HEK293 (cell line): Measurements from ENCODE around the gene HSPG2.
A peak's percentile ranks its signal among the peaks of the same experiment; 100 is the strongest.

Experiments used
- CTCF ChIA-PET: fragments of 350-600 bp; formaldehyde crosslinking; extraction: SDS; loops from one replicate; lab custom pipeline; 2021; ENCODE audit warnings: antibody characterized with exemption; lab: Yijun Ruan, JAX
- POLR2A ChIA-PET: fragments of 300-600 bp; formaldehyde crosslinking; extraction: SDS; loops from one replicate; lab custom pipeline; 2020; ENCODE audit warnings: antibody characterized with exemption, inconsistent platforms; lab: Yijun Ruan, JAX
- H3K27ac ChIP-seq: fragments of 200-500 bp; sonication (Bioruptor generic); 2 replicates; pipeline ENCODE4 v1.5.1; 2014; ENCODE audit warnings: low read depth, low read length, control low read depth, inconsistent platforms; ENCODE audit errors: extremely low read depth
- H3K36me3 ChIP-seq, 2 experiments: fragments of 200-500 bp in 1 of 2; sonication (Bioruptor generic) in 1 of 2; 1 replicate in 1 of 2; 2 replicates in 1 of 2; pipeline ENCODE4 v1.5.1; 2014 to 2017; ENCODE audit warnings: inconsistent platforms in 2 of 2, low read length in 2 of 2; ENCODE audit not compliant: control insufficient read depth in 2 of 2, insufficient read depth in 1 of 2
- H3K4me1 ChIP-seq: fragments of 200-500 bp; sonication (Bioruptor generic); 2 replicates; pipeline ENCODE4 v1.5.1; 2014; ENCODE audit warnings: mild to moderate bottlenecking, low read length, inconsistent platforms; ENCODE audit not compliant: control insufficient read depth, insufficient read depth
- H3K4me3 ChIP-seq: 2 replicates; pipeline ENCODE4 v1.5.1; 2011; ENCODE audit warnings: low read depth, mild to moderate bottlenecking, control low read depth, low read length, moderate library complexity
- H3K9me3 ChIP-seq: fragments of 200-500 bp; sonication (Bioruptor generic); 2 replicates; pipeline ENCODE4 v1.5.1; 2014; ENCODE audit warnings: low read depth, low read length, inconsistent platforms; ENCODE audit not compliant: control insufficient read depth, insufficient read depth
- EGR2 ChIP-seq: fragments of 450-650 bp; formaldehyde crosslinking; IDR thresholded peaks from 2 replicates; pipeline ENCODE4 v1.5.1; 2016; ENCODE audit warnings: low read depth, missing biosample characterization, missing genetic modification characterization
- GFI1B ChIP-seq: fragments of 450-650 bp; formaldehyde crosslinking; IDR thresholded peaks from 2 replicates; pipeline ENCODE4 v1.5.1; 2016; ENCODE audit warnings: missing biosample characterization, missing genetic modification characterization
- HOXC10 ChIP-seq: sonication (generic); formaldehyde crosslinking; IDR thresholded peaks from 2 replicates; pipeline ENCODE4 v1.8.1; 2023; ENCODE audit warnings: mild to moderate bottlenecking, missing genetic modification reagents
- KLF9 ChIP-seq: fragments of 450-650 bp; formaldehyde crosslinking; IDR thresholded peaks from 2 replicates; pipeline ENCODE4 v1.5.1; 2016; ENCODE audit warnings: missing biosample characterization, missing genetic modification characterization, low read depth
- OVOL3 ChIP-seq: fragments of 450-650 bp; formaldehyde crosslinking; IDR thresholded peaks from 2 replicates; pipeline ENCODE4 v1.5.1; 2016; ENCODE audit warnings: missing biosample characterization, missing genetic modification characterization
- PRDM1 ChIP-seq: fragments of 450-650 bp; formaldehyde crosslinking; IDR thresholded peaks from 2 replicates; pipeline ENCODE4; 2016; ENCODE audit warnings: missing biosample characterization, missing genetic modification characterization
- ZBTB17 ChIP-seq: fragments of 450-650 bp; formaldehyde crosslinking; IDR thresholded peaks from 2 replicates; pipeline ENCODE4 v1.5.1; 2016; ENCODE audit warnings: missing biosample characterization, missing genetic modification characterization
- ZBTB20 ChIP-seq: fragments of 450-650 bp; formaldehyde crosslinking; IDR thresholded peaks from 2 replicates; pipeline ENCODE4 v1.5.1; 2016; ENCODE audit warnings: missing biosample characterization, missing genetic modification characterization
- ZFP3 ChIP-seq: fragments of 450-650 bp; formaldehyde crosslinking; IDR thresholded peaks from 2 replicates; pipeline ENCODE4 v1.5.1; 2016; ENCODE audit warnings: low read depth, missing biosample characterization, missing genetic modification characterization
- ZFP37 ChIP-seq: fragments of 450-650 bp; formaldehyde crosslinking; IDR thresholded peaks from 2 replicates; pipeline ENCODE4 v1.5.1; 2016; ENCODE audit warnings: missing biosample characterization, missing genetic modification characterization
- ZNF112 ChIP-seq: fragments of 450-650 bp; formaldehyde crosslinking; IDR thresholded peaks from 2 replicates; pipeline ENCODE4 v1.5.0; 2017; ENCODE audit warnings: missing biosample characterization, missing genetic modification characterization
- ZNF133 ChIP-seq: fragments of 450-650 bp; formaldehyde crosslinking; IDR thresholded peaks from 2 replicates; pipeline ENCODE4 v1.5.1; 2016; ENCODE audit warnings: missing biosample characterization, missing genetic modification characterization
- ZNF221 ChIP-seq: fragments of 450-650 bp; formaldehyde crosslinking; IDR thresholded peaks from 2 replicates; pipeline ENCODE4 v1.5.1; 2017; ENCODE audit warnings: missing biosample characterization, missing genetic modification characterization, borderline replicate concordance
- ZNF248 ChIP-seq: fragments of 450-650 bp; formaldehyde crosslinking; IDR thresholded peaks from 2 replicates; pipeline ENCODE4 v1.5.1; 2017; ENCODE audit warnings: missing biosample characterization, missing genetic modification characterization
- ZNF292 ChIP-seq: fragments of 450-650 bp; formaldehyde crosslinking; IDR thresholded peaks from 2 replicates; pipeline ENCODE4 v1.5.1; 2016; ENCODE audit warnings: low read depth, missing biosample characterization, missing genetic modification characterization, borderline replicate concordance
- ZNF302 ChIP-seq: fragments of 450-650 bp; formaldehyde crosslinking; IDR thresholded peaks from 2 replicates; pipeline ENCODE4 v1.5.1; 2016; ENCODE audit warnings: missing biosample characterization, missing genetic modification characterization, low read depth
- ZNF324 ChIP-seq: fragments of 450-650 bp; formaldehyde crosslinking; IDR thresholded peaks from 2 replicates; pipeline ENCODE4 v1.5.1; 2016; ENCODE audit warnings: missing biosample characterization, missing genetic modification characterization
- ZNF621 ChIP-seq: fragments of 450-650 bp; formaldehyde crosslinking; IDR thresholded peaks from 2 replicates; pipeline ENCODE4 v1.5.1; 2017; ENCODE audit warnings: missing biosample characterization, missing genetic modification characterization
- ZNF660 ChIP-seq: fragments of 450-650 bp; IDR thresholded peaks from 2 replicates; pipeline ENCODE4 v1.5.1; 2018; ENCODE audit warnings: missing biosample characterization, mild to moderate bottlenecking, missing genetic modification characterization
- ZNF664 ChIP-seq: fragments of 450-650 bp; formaldehyde crosslinking; IDR thresholded peaks from 2 replicates; pipeline ENCODE4 v1.5.1; 2016; ENCODE audit warnings: missing biosample characterization, missing genetic modification characterization
- ZNF76 ChIP-seq: fragments of 450-650 bp; formaldehyde crosslinking; IDR thresholded peaks from 2 replicates; pipeline ENCODE4; 2016; ENCODE audit warnings: low read depth, missing biosample characterization, missing genetic modification characterization, borderline replicate concordance
- ZNF785 ChIP-seq: fragments of 450-650 bp; formaldehyde crosslinking; IDR thresholded peaks from 2 replicates; pipeline ENCODE4 v1.5.1; 2016; ENCODE audit warnings: missing biosample characterization, missing genetic modification characterization
- ZSCAN16 ChIP-seq: fragments of 450-650 bp; formaldehyde crosslinking; IDR thresholded peaks from 2 replicates; pipeline ENCODE4 v1.5.1; 2016; ENCODE audit warnings: missing biosample characterization, missing genetic modification characterization
- TF ChIP-seq, protein P1 (sequence below): fragments of 450-650 bp; formaldehyde crosslinking; IDR thresholded peaks from 2 replicates; pipeline ENCODE4 v1.5.1; 2016; ENCODE audit warnings: missing biosample characterization, missing genetic modification characterization
- TF ChIP-seq, protein P2 (sequence below): fragments of 450-650 bp; formaldehyde crosslinking; IDR thresholded peaks from 2 replicates; pipeline ENCODE4 v1.5.1; 2016; ENCODE audit warnings: missing biosample characterization, missing genetic modification characterization, borderline replicate concordance
- TF ChIP-seq, protein P3 (sequence below): fragments of 450-650 bp; formaldehyde crosslinking; optimal IDR thresholded peaks from 2 replicates; pipeline ENCODE3; 2016; ENCODE audit warnings: missing biosample characterization, mild to moderate bottlenecking, missing genetic modification characterization
- TF ChIP-seq, protein P4 (sequence below): fragments of 450-650 bp; formaldehyde crosslinking; IDR thresholded peaks from 2 replicates; pipeline ENCODE4 v1.5.1; 2017; ENCODE audit warnings: missing biosample characterization, missing genetic modification characterization

HSPG2 gene

DNA sequence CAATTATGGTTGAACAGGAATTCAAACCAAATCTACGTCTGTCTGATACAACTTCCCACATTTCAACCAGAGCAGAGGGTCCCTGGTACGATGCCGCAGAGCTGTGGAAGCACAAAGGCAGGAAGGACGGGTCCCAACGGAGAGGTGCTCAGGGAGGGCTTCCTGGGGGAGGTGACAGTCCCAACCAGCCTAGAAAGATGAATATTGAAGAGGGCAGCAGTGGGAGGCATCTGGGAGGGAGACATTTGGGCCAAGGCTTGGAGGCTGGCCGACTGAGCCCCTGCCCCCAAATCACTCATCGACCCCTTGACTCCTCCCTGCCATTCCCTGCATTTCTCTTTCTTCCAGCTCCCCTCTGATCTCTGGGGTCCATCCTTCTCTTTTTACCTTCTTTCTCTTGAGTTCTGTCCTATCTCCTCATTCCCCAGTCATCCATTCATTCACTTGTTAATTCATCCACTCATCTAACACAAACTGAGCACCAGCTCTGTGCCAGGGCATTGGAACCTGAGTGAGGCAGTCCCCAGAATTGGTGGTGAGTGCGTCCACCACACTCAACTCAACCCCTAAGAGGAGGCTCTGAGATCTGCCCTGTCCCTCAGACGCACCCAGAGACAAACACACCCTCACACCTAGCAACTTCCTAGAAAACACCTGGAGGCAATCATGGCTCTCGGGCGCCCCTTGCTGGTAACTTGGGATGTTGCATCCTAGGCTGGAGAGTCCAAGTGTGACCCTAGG, 26.5 kb upstream of the HSPG2 start:
- ChIA-PET POLR2A (interaction anchor here (0.7 kb wide), 2 partner anchors 11 to 40 kb away, joined by 3 to 4 read pairs; no protein-coding TSS in a partner anchor), CTCF (interaction anchor here (0.6 to 1.5 kb wide), 24 partner anchors 19 to 1231 kb away, joined by 3 to 5 read pairs (median 3); partner anchors contain the start of gene SH2D5)
- Histone ChIP-seq H3K36me3 (no peaks in the 10 kb centered on the region), H3K4me1 (no peaks in the 10 kb centered on the region), H3K4me3 (no peak overlapping the region), H3K27ac (no peak overlapping the region), H3K9me3 (no peaks in the 10 kb centered on the region)
- TF ChIP-seq PRDM1 (no peak), ZNF76 (tag by site-specific recombination) (no peak), ZNF324 (tag by site-specific recombination) (no peak), ZFP37 (tag by site-specific recombination) (no peak), EGR2 (tag by site-specific recombination) (no peak), ZNF785 (tag by site-specific recombination) (no peak), HOXC10 (CRISPR knock-in tag) (no peak), ZNF133 (tag by site-specific recombination) (no peak), ZNF292 (tag by site-specific recombination) (0 out of 2 replicates have a peak, but pooled peaks have one; percentile 3), ZNF664 (tag by site-specific recombination) (peak; percentile 46; the same call in 1 of the 2 replicates), ZSCAN16 (tag by site-specific recombination) (no peak), ZNF621 (tag by site-specific recombination) (no peak), ZBTB17 (peak; percentile 60; the same call in 1 of the 2 replicates), GFI1B (tag by site-specific recombination) (no peak), ZNF112 (no peak), ZNF221 (tag by site-specific recombination) (no peak), KLF9 (tag by site-specific recombination) (peak; percentile 30; the same call in 1 of the 2 replicates), ZBTB20 (tag by site-specific recombination) (no peak), ZNF660 (tag by site-specific recombination) (peak; percentile 52), ZNF248 (tag by site-specific recombination) (no peak), ZFP3 (no peak), OVOL3 (tag by site-specific recombination) (no peak), ZNF302 (tag by site-specific recombination) (no peak)
- TF ChIP-seq, protein P1, sequence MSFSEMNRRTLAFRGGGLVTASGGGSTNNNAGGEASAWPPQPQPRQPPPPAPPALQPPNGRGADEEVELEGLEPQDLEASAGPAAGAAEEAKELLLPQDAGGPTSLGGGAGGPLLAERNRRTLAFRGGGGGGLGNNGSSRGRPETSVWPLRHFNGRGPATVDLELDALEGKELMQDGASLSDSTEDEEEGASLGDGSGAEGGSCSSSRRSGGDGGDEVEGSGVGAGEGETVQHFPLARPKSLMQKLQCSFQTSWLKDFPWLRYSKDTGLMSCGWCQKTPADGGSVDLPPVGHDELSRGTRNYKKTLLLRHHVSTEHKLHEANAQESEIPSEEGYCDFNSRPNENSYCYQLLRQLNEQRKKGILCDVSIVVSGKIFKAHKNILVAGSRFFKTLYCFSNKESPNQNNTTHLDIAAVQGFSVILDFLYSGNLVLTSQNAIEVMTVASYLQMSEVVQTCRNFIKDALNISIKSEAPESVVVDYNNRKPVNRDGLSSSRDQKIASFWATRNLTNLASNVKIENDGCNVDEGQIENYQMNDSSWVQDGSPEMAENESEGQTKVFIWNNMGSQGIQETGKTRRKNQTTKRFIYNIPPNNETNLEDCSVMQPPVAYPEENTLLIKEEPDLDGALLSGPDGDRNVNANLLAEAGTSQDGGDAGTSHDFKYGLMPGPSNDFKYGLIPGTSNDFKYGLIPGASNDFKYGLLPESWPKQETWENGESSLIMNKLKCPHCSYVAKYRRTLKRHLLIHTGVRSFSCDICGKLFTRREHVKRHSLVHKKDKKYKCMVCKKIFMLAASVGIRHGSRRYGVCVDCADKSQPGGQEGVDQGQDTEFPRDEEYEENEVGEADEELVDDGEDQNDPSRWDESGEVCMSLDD (tag by site-specific recombination), result no peak
- TF ChIP-seq, protein P2, sequence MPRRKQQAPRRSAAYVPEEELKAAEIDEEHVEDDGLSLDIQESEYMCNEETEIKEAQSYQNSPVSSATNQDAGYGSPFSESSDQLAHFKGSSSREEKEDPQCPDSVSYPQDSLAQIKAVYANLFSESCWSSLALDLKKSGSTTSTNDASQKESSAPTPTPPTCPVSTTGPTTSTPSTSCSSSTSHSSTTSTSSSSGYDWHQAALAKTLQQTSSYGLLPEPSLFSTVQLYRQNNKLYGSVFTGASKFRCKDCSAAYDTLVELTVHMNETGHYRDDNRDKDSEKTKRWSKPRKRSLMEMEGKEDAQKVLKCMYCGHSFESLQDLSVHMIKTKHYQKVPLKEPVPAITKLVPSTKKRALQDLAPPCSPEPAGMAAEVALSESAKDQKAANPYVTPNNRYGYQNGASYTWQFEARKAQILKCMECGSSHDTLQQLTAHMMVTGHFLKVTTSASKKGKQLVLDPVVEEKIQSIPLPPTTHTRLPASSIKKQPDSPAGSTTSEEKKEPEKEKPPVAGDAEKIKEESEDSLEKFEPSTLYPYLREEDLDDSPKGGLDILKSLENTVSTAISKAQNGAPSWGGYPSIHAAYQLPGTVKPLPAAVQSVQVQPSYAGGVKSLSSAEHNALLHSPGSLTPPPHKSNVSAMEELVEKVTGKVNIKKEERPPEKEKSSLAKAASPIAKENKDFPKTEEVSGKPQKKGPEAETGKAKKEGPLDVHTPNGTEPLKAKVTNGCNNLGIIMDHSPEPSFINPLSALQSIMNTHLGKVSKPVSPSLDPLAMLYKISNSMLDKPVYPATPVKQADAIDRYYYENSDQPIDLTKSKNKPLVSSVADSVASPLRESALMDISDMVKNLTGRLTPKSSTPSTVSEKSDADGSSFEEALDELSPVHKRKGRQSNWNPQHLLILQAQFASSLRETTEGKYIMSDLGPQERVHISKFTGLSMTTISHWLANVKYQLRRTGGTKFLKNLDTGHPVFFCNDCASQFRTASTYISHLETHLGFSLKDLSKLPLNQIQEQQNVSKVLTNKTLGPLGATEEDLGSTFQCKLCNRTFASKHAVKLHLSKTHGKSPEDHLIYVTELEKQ (tag by site-specific recombination), result no peak
- TF ChIP-seq, protein P3, sequence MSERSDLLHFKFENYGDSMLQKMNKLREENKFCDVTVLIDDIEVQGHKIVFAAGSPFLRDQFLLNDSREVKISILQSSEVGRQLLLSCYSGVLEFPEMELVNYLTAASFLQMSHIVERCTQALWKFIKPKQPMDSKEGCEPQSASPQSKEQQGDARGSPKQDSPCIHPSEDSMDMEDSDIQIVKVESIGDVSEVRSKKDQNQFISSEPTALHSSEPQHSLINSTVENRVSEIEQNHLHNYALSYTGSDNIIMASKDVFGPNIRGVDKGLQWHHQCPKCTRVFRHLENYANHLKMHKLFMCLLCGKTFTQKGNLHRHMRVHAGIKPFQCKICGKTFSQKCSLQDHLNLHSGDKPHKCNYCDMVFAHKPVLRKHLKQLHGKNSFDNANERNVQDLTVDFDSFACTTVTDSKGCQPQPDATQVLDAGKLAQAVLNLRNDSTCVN, result no peak
- TF ChIP-seq, protein P4, sequence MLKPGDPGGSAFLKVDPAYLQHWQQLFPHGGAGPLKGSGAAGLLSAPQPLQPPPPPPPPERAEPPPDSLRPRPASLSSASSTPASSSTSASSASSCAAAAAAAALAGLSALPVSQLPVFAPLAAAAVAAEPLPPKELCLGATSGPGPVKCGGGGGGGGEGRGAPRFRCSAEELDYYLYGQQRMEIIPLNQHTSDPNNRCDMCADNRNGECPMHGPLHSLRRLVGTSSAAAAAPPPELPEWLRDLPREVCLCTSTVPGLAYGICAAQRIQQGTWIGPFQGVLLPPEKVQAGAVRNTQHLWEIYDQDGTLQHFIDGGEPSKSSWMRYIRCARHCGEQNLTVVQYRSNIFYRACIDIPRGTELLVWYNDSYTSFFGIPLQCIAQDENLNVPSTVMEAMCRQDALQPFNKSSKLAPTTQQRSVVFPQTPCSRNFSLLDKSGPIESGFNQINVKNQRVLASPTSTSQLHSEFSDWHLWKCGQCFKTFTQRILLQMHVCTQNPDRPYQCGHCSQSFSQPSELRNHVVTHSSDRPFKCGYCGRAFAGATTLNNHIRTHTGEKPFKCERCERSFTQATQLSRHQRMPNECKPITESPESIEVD (tag by site-specific recombination), result no peak
